ENCODE measurements around the gene MTUS2. TPM values are rescaled to one million over a fixed set of nuclear protein-coding genes. Genes with fewer than 3 reads are reported as not detected.

MTUS2 gene
- total RNA-seq, 1 experiment from 2014 or later, result 0.35 TPM

GRCh38 chr13:29204651-29205050 is 384.5 kb downstream of the MTUS2 start:
- no peak overlapping the region for H2BK120ac ChIP-seq (ENCODE audit: low read depth, low read length, poor library complexity, severe bottlenecking)
- Mint-ChIP-seq H3K36me3 (ENCODE audit: insufficient read depth in 1 of 3, low read depth in 3 of 3) (peaks cover 0 to 30% (median 0%) of the 10 kb centered on the region in 3 experiments; a peak in 5 of 7 replicates), H3K27me3 (ENCODE audit: low read depth) (peaks cover 4% of the 10 kb centered on the region), H3K9me3 (peaks cover 17 to 24% of the 10 kb centered on the region in 2 experiments; a peak in 4 of 5 replicates), H3K27ac (no peak overlapping the region), H3K4me3 (no peak overlapping the region), H3K4me1 (no peaks in the 10 kb centered on the region)
- no peaks in the 10 kb centered on the region for H3K9me3 ChIP-seq (ENCODE audit: control insufficient read depth, low read depth, low read length)
- no peak overlapping the region for H3K9ac ChIP-seq (ENCODE audit: extremely low read depth, insufficient read length, low read length)
- H3K4me1 ChIP-seq (ENCODE audit: insufficient read depth, low read length), result no peaks in the 10 kb centered on the region
- no peak overlapping the region for H3K23ac ChIP-seq (ENCODE audit: insufficient read length, low read depth, low read length)
- no peak overlapping the region for H2BK5ac ChIP-seq (ENCODE audit: insufficient read length, low read length)
- no peak overlapping the region for H3K56ac ChIP-seq (ENCODE audit: insufficient read length, low read depth, low read length)
- H4K91ac ChIP-seq (ENCODE audit: insufficient read length, low read depth, low read length), result no peak overlapping the region
- no peak for DNase-seq
- H4K20me1 ChIP-seq (ENCODE audit: control insufficient read depth, insufficient read depth, insufficient read length), result no peaks in the 10 kb centered on the region
- no peak overlapping the region for H3K4ac ChIP-seq (ENCODE audit: low read depth, low read length)
- no peak overlapping the region for H2AK5ac ChIP-seq (ENCODE audit: insufficient read length, low read length)
- no CpG with 5 or more reads among the region's 13 CpGs for WGBS (ENCODE audit: extremely low coverage, insufficient read length, low lambda C conversion rate)
- no peak overlapping the region for H2BK12ac ChIP-seq (ENCODE audit: insufficient read length, low read depth, low read length)
- H2BK15ac ChIP-seq (ENCODE audit: low read depth, low read length), result no peak overlapping the region
- H3K79me2 ChIP-seq (ENCODE audit: insufficient read depth, low read length), result no peaks in the 10 kb centered on the region
- no peak for TF ChIP-seq CTCF (conservative IDR thresholded peaks at IDR 0.05)
- H3K14ac ChIP-seq (ENCODE audit: insufficient read depth, low read length), result no peak overlapping the region
- H3K79me1 ChIP-seq (ENCODE audit: insufficient read depth, low read depth, low read length, poor library complexity, severe bottlenecking), result no peaks in the 10 kb centered on the region
- H3K18ac ChIP-seq (ENCODE audit: insufficient read length, low read depth, low read length), result no peak overlapping the region
- H4K8ac ChIP-seq (replicated peaks; ENCODE audit: insufficient read length, low read depth, low read length), result no peak overlapping the region
- no peaks in the 10 kb centered on the region for H3K23me2 ChIP-seq (ENCODE audit: insufficient read length, low read depth, low read length, poor library complexity, severe bottlenecking)
- H3K4me2 ChIP-seq (ENCODE audit: insufficient read depth, insufficient read length, low read length), result no peak overlapping the region
- H2AFZ ChIP-seq (ENCODE audit: low read length), result no peak overlapping the region
- H3K27ac ChIP-seq (ENCODE audit: insufficient read length, low read depth, low read length), result no peak overlapping the region
- H4K5ac ChIP-seq (ENCODE audit: insufficient read length, low read depth, low read length), result no peak overlapping the region
- H3T11ph ChIP-seq (ENCODE audit: low read length), result no peak overlapping the region
- no peak overlapping the region for H2BK20ac ChIP-seq (ENCODE audit: low read depth, low read length, poor library complexity, severe bottlenecking)
- H3K27me3 ChIP-seq (ENCODE audit: insufficient read depth, low read length), result no peaks in the 10 kb centered on the region

All from H9 (cell line).